GM19023 (cell line): Measurements from ENCODE around the gene RHBDD1.

Experiments used
- ATAC-seq: cut with Tn5 transposase; IDR thresholded peaks from one replicate; pipeline ENCODE4 v1.9.1; 2021; ENCODE audit warnings: mild to moderate bottlenecking, moderate library complexity; ENCODE audit not compliant: unreplicated experiment

The RHBDD1 gene

DNA sequence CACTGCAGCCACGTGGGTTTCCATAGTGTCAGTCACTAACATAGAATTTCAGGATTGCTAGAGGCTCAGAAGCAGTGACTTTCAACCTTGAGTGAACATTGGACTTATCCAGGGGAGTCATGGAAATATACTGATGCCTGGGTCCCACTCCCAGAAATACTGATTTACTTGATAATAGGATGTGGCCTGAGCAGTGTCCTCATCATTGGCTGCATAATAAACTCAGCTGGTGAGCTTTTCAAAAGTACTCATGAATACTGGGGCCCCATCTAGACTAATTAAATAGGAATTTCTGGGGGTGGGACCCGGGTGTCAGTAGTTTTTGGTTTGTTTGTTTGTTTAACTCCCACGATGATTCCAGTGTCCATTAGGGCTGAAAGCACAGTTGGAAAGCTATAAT is 186.8 kb downstream of the RHBDD1 start:
- ATAC-seq: no peak

DNA sequence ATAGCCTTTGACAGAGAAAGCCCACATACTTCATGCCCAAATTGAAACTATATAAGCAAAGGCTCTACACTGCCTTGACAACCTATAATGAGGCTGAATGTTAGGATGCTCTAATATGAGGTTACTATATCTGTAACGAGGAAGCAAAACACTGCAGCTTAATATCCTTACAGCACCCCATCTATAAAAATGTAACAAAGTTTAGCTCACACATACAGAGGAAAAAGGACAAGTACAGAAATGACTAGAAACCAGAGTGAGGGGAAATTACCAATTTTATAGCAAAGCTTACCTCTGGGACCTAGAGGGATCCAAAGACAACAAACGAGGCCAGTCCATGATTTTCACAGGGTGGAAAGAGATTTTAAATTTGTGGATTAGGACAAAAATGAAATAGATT is 189.7 kb downstream of the RHBDD1 start:
- ATAC-seq: no peak

DNA sequence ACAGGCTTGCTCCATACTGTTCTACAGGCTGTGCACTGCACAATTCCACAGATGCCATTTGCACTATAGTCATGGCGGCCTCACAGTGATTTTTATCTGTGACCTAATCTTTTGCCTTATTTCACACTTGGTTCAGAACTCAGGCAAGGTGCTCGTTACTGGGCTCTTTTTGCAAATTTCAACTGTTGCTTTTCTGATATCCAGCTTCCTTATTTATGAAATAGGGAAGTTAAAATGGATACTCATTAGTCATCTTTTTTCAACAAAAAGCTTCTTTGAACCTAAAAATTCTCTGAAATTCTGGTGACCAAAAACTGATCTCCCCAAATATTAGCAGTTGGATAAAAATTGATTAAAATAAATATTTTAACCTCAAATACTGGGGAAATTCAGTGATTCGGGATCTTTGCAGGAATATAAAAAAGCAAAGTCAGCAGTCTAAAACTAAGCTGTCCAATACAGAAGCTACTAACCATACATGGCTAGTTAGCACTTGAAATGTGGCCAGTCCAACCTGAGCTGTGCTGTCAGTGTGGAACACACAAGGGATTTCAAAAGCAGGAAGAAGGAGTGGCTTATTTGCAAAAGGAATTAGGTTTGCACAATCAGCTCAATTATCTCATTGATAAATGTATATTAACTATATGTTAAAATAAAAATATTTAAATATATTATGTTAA is 193.7 kb downstream of the RHBDD1 start:
- no peak for ATAC-seq

DNA sequence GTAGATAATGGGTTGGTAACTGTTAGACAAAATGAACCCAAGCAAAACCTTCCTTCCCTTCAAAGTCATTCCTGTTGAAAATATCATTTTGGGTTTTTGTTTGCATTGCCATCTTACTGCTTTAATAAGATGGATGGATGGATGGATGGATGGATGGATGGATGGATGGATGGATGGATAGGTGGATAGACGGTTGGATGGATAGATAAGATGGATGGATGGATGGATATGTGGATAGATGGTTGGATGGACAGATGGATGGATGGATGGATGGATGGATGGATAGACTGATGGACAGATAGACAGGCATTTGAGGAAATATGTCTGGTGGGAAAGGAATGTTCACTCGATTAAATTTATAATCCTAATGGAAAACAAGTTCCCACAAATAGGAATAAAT is 194.9 kb downstream of the RHBDD1 start:
- no peak for ATAC-seq

DNA sequence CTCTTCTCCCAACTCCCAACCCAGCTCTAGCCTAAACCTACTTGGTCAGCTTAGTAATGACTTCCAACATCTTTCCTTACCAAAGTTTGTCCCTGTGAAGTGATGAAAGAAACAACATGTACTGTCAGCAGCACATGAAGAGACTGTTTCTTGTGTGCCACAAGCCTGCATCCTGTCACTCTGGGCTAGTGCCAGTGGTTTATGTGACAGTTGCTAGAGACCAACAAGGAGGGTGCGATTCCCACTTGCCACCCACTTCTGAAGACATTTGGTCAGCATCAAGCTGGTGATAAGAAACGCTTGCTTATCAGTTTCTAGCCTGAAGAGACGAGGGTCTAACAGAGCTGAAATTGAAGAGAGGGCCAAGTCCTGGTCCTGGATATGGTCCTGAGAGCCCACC is 195.5 kb downstream of the RHBDD1 start:
- ATAC-seq: no peak

DNA sequence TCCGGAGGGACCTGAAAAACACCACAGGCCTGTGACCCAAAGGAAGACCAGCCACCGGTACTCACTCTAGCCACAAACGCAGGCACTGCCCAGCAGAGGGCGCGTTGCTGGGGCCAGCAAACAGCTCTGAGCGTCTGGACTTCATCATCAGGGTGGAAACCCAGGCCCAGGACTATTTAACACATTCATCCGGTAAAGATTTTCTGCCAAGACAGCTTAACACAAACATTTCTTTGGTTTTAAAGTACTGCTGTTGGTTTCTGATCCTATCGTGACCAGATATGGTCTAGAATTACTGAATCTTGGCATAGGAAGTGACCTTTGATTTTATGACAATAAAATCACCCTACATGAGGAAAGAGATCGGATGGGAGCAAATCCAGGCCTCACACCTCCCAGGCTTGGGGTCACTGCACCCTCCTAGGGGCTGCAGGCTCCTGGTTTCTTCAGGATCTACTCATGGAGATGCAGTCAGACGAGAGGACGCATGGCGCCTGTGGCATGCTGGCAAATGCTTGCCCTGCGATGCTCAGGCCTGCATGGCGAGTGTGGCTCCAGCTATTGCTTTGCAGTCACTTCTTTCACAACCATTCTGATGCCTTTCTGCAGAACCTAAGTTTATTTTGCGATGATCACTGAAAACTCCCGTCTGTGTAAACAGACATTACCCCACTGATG is 197.8 kb downstream of the RHBDD1 start:
- ATAC-seq: peak; percentile 85

DNA sequence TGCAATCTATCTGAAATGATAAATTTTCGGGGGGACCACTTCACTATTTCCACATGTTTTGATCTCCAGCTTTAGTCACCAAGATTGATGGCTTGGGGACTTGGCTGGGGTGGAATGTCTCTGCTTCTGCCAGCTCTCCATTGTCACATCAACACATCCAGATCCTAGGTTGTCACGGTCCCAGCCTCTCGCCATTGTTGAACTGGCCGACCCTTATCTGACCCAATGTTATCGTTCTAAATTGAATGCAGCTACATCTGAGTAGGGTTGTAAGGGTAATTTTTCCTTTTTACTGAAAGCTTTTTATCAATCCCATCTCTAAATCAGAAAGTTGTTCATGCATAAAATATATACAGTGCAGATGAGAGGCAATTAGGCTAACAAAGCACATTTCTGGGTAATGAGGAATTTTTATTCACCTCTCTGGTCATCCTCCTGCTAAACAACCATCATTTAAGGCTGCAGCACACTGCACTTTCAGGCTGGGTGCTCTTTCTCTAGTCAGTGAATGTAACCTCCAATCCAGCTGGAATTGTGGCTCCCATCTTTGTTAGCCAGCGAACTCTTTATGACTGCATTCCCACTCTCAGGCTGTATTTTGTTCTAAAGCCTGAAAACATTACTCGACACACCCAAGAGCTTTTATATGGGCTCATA is 200.0 kb downstream of the RHBDD1 start:
- no peak for ATAC-seq

DNA sequence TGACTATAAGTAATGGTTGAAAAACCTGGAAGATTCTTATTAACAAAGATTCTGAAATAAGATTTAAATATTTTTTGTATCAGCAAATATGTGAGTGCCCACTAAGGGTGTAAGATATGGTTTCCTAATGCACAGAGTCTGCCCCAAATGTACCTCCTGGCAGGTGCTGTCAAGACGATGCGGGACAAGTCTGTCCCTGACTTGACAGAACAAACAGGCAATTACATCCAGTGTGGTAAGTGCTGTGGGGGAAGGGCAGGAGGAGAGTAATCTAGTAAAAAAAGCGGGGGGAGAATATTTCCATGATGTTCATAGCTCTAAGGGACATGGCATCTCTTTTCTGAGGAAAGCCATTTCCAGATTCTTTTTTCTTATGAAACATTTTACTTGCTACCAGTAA is 200.7 kb downstream of the RHBDD1 start:
- ATAC-seq: no peak

DNA sequence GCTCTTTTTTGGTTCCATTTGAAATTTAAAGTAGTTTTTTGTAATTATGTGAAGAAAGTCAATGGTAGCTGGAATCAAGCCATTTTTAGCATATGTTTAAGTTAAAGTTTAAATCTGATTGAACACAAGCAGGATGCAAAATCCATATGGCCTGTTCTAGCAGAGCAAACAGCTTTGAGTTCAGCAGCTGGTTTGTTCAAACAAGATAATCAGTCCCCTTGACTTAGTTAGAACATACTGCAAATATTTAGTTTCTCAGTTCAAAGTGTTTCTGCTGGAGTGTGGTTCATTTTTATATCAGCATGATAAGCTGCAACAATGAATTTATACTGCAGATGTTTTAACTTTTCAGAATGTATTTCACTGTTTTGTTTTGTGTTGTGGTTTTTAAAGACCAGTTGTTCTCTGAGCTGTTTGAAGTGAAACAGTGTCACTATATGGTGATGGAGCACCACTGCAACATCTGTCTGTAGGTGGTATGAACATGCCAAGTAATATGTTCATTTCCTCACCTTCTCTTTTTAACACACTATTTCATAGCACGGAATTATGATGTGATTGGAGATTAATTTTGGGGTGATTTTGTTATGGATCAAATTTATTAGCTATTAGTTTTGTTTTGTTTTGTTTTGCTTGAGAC is 202.8 kb downstream of the RHBDD1 start:
- ATAC-seq: no peak

DNA sequence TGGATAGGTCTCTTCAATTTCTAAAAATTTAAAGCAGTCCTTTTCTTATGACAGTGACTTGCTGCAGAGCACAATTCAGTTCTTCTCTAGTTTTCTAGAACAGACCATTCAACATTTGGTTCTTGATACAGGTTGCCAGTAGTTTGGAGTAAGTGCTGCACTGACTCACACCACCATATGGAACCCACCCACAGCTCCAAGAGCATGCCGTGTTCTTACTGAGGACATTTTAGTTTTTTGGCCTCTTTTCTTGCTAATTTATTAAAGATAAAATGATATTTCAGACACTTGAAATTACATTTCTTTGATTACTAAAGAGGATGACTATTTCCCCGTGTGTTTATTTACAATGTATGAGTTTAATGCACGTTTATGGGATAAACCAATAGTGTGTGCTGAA is 208.1 kb downstream of the RHBDD1 start:
- no peak for ATAC-seq
